Activated CD8-positive, alpha-beta T cell treated with anti-CD3 and anti-CD28 coated beads for 36 hours (primary cell): ENCODE results near the gene OSBP. TPM values are rescaled to one million over a fixed set of nuclear protein-coding genes. Genes with fewer than 3 reads are reported as not detected.

Experiments used
- ATAC-seq: fragments of 200-7000 bp; cut with Tn5 transposase; one replicate; pipeline ENCODE4 v1.10.0; 2021; ENCODE audit warnings: mild to moderate bottlenecking, moderate library complexity
- CTCF ChIA-PET: fragments of 350-600 bp; sonication (Branson Sonifier 250); formaldehyde crosslinking; loops from one replicate; lab custom pipeline; 2021; ENCODE audit warnings: antibody characterized with exemption; lab: Charles Lee
- POLR2A ChIA-PET: fragments of 350-600 bp; sonication (Branson Sonifier 250); formaldehyde crosslinking; loops from one replicate; lab custom pipeline; 2021; ENCODE audit warnings: antibody characterized with exemption; lab: Charles Lee
- DNase-seq: peaks from one replicate; pipeline ENCODE4 v3.0.0-alpha.2; 2020
- H3K27ac Mint-ChIP-seq: one replicate; pipeline ENCODE4 v1.8.0; 2021; ENCODE audit warnings: mild to moderate bottlenecking, mixed read lengths
- H3K27me3 Mint-ChIP-seq: one replicate; pipeline ENCODE4 v1.8.0; 2021; ENCODE audit warnings: mixed read lengths
- H3K36me3 Mint-ChIP-seq: one replicate; pipeline ENCODE4 v1.8.0; 2021; ENCODE audit warnings: low read depth, mixed read lengths
- H3K4me1 Mint-ChIP-seq: one replicate; pipeline ENCODE4 v1.8.0; 2021; ENCODE audit warnings: low read depth, mixed read lengths
- H3K4me3 Mint-ChIP-seq: one replicate; pipeline ENCODE4 v1.8.0; 2021; ENCODE audit warnings: mild to moderate bottlenecking, moderate library complexity, mixed read lengths
- H3K9me3 Mint-ChIP-seq: one replicate; pipeline ENCODE4 v1.8.0; 2021; ENCODE audit warnings: mixed read lengths
- CTCF ChIP-seq: fragments of 200-600 bp; IDR thresholded peaks from one replicate; pipeline ENCODE4 v1.8.0; 2022; ENCODE audit warnings: antibody characterized with exemption, mild to moderate bottlenecking
- intact Hi-C: fragments of 100-400 bp; cut with micrococcal nuclease; formaldehyde crosslinking; loops from one replicate; pipeline ENCODE4 v1.10.0; 2022
- total RNA-seq, 2 experiments: library from RNA; stranded (reverse); gene quantifications; one replicate each; pipeline ENCODE4 v1.2.3, GENCODE V29; 2021

OSBP gene
- total RNA-seq, 2 experiments from 2014 or later = 38.1 to 41.0 TPM

- CTCF ChIA-PET = no interaction called here
- DNase-seq (no peak), ATAC-seq (no peak)
- Mint-ChIP-seq H3K27me3 (no peaks in the 10 kb centered on the region), H3K9me3 (no peaks in the 10 kb centered on the region), H3K36me3 (peaks cover 40% of the 10 kb centered on the region), H3K4me3 (no peak overlapping the region), H3K4me1 (no peaks in the 10 kb centered on the region), H3K27ac (no peak overlapping the region)
- intact Hi-C loops = no loop called here
- TF ChIP-seq CTCF = no peak
- POLR2A ChIA-PET = no interaction called here
These were observed 40.6 kb downstream of the OSBP start for GRCh38 chr11:59574932-59575502.

- POLR2A ChIA-PET = no interaction called here
These were observed 41.1 kb downstream of the OSBP start for GRCh38 chr11:59574467-59574866.

GRCh38 chr11:59573216-59573615 is 42.4 kb downstream of the OSBP start:
- H3K36me3 Mint-ChIP-seq = peaks cover 28% of the 10 kb centered on the region
- H3K4me1 Mint-ChIP-seq = no peaks in the 10 kb centered on the region
- H3K9me3 Mint-ChIP-seq = no peaks in the 10 kb centered on the region
- ChIA-PET POLR2A (interaction anchor here (0.9 to 1.3 kb wide), 2 partner anchors 9 to 12 kb away, joined by 3 to 4 read pairs; no protein-coding TSS in a partner anchor), CTCF (no interaction called here)
- H3K27me3 Mint-ChIP-seq = no peaks in the 10 kb centered on the region
- TF ChIP-seq CTCF = no peak
- no peak for DNase-seq
- H3K27ac Mint-ChIP-seq = no peak overlapping the region
- intact Hi-C loops = no loop called here
- no peak for ATAC-seq
- H3K4me3 Mint-ChIP-seq = no peak overlapping the region

More at GRCh38 chr11:59574467-59574866, 41.1 kb downstream of the OSBP start:
- DNase-seq = no peak
- no peak overlapping the region for H3K4me3 Mint-ChIP-seq
- intact Hi-C loops = no loop called here
- H3K9me3 Mint-ChIP-seq = no peaks in the 10 kb centered on the region
- TF ChIP-seq CTCF = no peak
- ATAC-seq = no peak
- CTCF ChIA-PET = no interaction called here
- no peaks in the 10 kb centered on the region for H3K27me3 Mint-ChIP-seq
- no peaks in the 10 kb centered on the region for H3K4me1 Mint-ChIP-seq
- H3K36me3 Mint-ChIP-seq = peaks cover 36% of the 10 kb centered on the region
- H3K27ac Mint-ChIP-seq = no peak overlapping the region

GRCh38 chr11:59572091-59572490 is 43.5 kb downstream of the OSBP start:
- no peak for TF ChIP-seq CTCF
- Mint-ChIP-seq H3K27ac (no peak overlapping the region), H3K4me3 (no peak overlapping the region), H3K9me3 (no peaks in the 10 kb centered on the region), H3K27me3 (no peaks in the 10 kb centered on the region), H3K4me1 (no peaks in the 10 kb centered on the region), H3K36me3 (peaks cover 20% of the 10 kb centered on the region)
- POLR2A ChIA-PET = interaction anchor here (1.3 kb wide), 1 partner anchor 10 kb away, joined by 4 read pairs; no protein-coding TSS in a partner anchor
- ATAC-seq = no peak
- intact Hi-C loops = no loop called here
- no peak for DNase-seq
- CTCF ChIA-PET = no interaction called here

GRCh38 chr11:59562292-59562691 is 53.3 kb downstream of the OSBP start:
- Mint-ChIP-seq H3K9me3 (no peaks in the 10 kb centered on the region), H3K4me3 (no peak overlapping the region), H3K27me3 (peaks cover 2% of the 10 kb centered on the region), H3K4me1 (peaks cover 30% of the 10 kb centered on the region), H3K36me3 (peaks cover 3% of the 10 kb centered on the region), H3K27ac (peak overlapping the region; percentile 52)
- CTCF ChIA-PET = no interaction called here
- intact Hi-C loops = no loop called here
- DNase-seq (no peak), ATAC-seq (no peak)
- POLR2A ChIA-PET = interaction anchor here (5.0 kb wide), 1 partner anchor 12 kb away, joined by 29 read pairs; no protein-coding TSS in a partner anchor
- no peak for TF ChIP-seq CTCF
